ENCODE data around the gene SCAMP4. TPM values are rescaled to one million over a fixed set of nuclear protein-coding genes. Genes with fewer than 3 reads are reported as not detected.

Gene SCAMP4
- total and polyA plus RNA-seq, 2 experiments from 2014 or later, result 39.4 to 106 TPM

GRCh38 chr19:1865172-1866010, 39.8 kb upstream of the SCAMP4 start:
- Histone ChIP-seq H3K9me2 (ENCODE audit: insufficient read depth) (no peaks in the 10 kb centered on the region), H3K4me3 (peak overlapping the region; percentile 92), H3K4me2 (peak overlapping the region; percentile 94), H3K27ac (ENCODE audit: low read depth) (peak overlapping the region; percentile 79; the same call in 1 of the 2 replicates), H4K20me1 (replicated peaks; ENCODE audit: insufficient read depth) (peaks cover 5% of the 10 kb centered on the region; the same call in 1 of the 2 replicates), H2AFZ (no peak overlapping the region), H3K27me3 (ENCODE audit: insufficient read depth) (peaks cover 16% of the 10 kb centered on the region), H3K36me3 (ENCODE audit: insufficient read depth) (no peaks in the 10 kb centered on the region), H3F3A (replicated peaks; ENCODE audit: low read depth) (0 out of 2 replicates have a peak, but pooled peaks cover 6% of the 10 kb centered on the region), H3K79me2 (replicated peaks; ENCODE audit: insufficient read depth) (peaks cover 22% of the 10 kb centered on the region), H3K4me1 (ENCODE audit: insufficient read depth) (peaks cover 20% of the 10 kb centered on the region)
- Mint-ChIP-seq H3K27ac (no peak overlapping the region), H3K9me3 (no peaks in the 10 kb centered on the region), H3K27me3 (ENCODE audit: insufficient read depth, low read depth, poor library complexity) (peaks cover 20% of the 10 kb centered on the region), H3K4me3 (peak overlapping the region; percentile 78), H3K36me3 (ENCODE audit: low read depth) (no peaks in the 10 kb centered on the region; the same call in 2 of the 3 replicates), H3K4me1 (peaks cover 15% of the 10 kb centered on the region; the same call in 2 of the 3 replicates)
- no peak for DNase-seq (ENCODE audit: low spot score)
- no peak for ATAC-seq
- TF ChIP-seq EZH2phosphoT487 (IDR thresholded peaks at IDR 0.05; ENCODE audit: unreplicated experiment) (no peak), ZNF114 (CRISPR knock-in tag; IDR thresholded peaks at IDR 0.05) (no peak), EZH2 (IDR thresholded peaks at IDR 0.05; ENCODE audit: low read depth, unreplicated experiment) (no peak), CTCF (conservative IDR thresholded peaks at IDR 0.05; ENCODE audit: low read depth in 2 of 2) (no peak), POLR2AphosphoS5 (IDR thresholded peaks at IDR 0.05; ENCODE audit: low read depth) (no peak), ETS1 (IDR thresholded peaks at IDR 0.05) (no peak), NANOG (IDR thresholded peaks at IDR 0.05; ENCODE audit: borderline replicate concordance) (no peak), CREB1 (CRISPR knock-in tag; IDR thresholded peaks at IDR 0.05; ENCODE audit: low read depth) (no peak), JUNB (IDR thresholded peaks at IDR 0.05; ENCODE audit: unreplicated experiment) (no peak), STAT1 (IDR thresholded peaks at IDR 0.05; ENCODE audit: unreplicated experiment) (no peak), ZNF462 (CRISPR knock-in tag; IDR thresholded peaks at IDR 0.05) (no peak), ZNF331 (CRISPR knock-in tag; IDR thresholded peaks at IDR 0.05; ENCODE audit: low read depth) (no peak), REST (IDR thresholded peaks at IDR 0.05; ENCODE audit: unreplicated experiment) (no peak)

Measured in GM23338 (cell line).